Panc1 (cell line): ENCODE data around the gene SLC35E2B. TPM values are rescaled to one million over a fixed set of nuclear protein-coding genes. Genes with fewer than 3 reads are reported as not detected.
"Not testable (repeated sequence)": the region's sequence is repeated elsewhere in the genome, so short reads cannot be mapped to it uniquely, and the experiment has no call there.

Experiments
- ATAC-seq: fragments of 200-7000 bp; cut with Tn5 transposase; 2 replicates; pipeline ENCODE4 v1.9.1; 2020; ENCODE audit warnings: mild to moderate bottlenecking, moderate library complexity
- BruUV-seq: library from RNA; stranded (reverse); fragments of 400-500 nt; replicated peaks from 2 replicates; lab custom pipeline; 2021; lab: Mats Ljungman, UMichigan
- CTCF ChIA-PET: fragments of 300-600 bp; sonication (Branson Sonifier 250); formaldehyde crosslinking; loops from one replicate; lab custom pipeline; 2022; ENCODE audit warnings: antibody characterized with exemption; lab: Charles Lee
- POLR2A ChIA-PET: fragments of 300-600 bp; sonication (Branson Sonifier 250); formaldehyde crosslinking; loops from one replicate; lab custom pipeline; 2022; ENCODE audit warnings: antibody characterized with exemption; lab: Charles Lee
- DNase-seq: peaks from one replicate; pipeline ENCODE4 v3.0.0-alpha.2; 2010; ENCODE audit warnings: low read depth, low spot score
- H3K27ac ChIP-seq: 2 replicates; pipeline ENCODE4 v1.5.1; 2011; ENCODE audit warnings: mild to moderate bottlenecking, low read length, inconsistent platforms
- H3K27me3 ChIP-seq: fragments of 200-500 bp; sonication (Bioruptor generic); 2 replicates; pipeline ENCODE4 v1.6.0; 2014; ENCODE audit warnings: low read length, inconsistent platforms; ENCODE audit not compliant: control insufficient read depth, insufficient read depth
- H3K36me3 ChIP-seq: fragments of 200-500 bp; sonication (Bioruptor generic); 2 replicates; pipeline ENCODE4 v1.5.1; 2014; ENCODE audit warnings: inconsistent platforms, mild to moderate bottlenecking, low read length, moderate library complexity; ENCODE audit not compliant: control insufficient read depth, insufficient read depth
- H3K4me1 ChIP-seq: 2 replicates; pipeline ENCODE4 v1.5.1; 2011; ENCODE audit warnings: inconsistent platforms, mild to moderate bottlenecking, low read length, moderate library complexity; ENCODE audit not compliant: control insufficient read depth, insufficient read depth
- H3K4me3 ChIP-seq, 2 experiments: 2 replicates each; pipeline ENCODE4 v1.5.1; 2011 to 2012; ENCODE audit warnings: low read depth in 2 of 2, low read length in 2 of 2, mild to moderate bottlenecking in 2 of 2, inconsistent platforms in 1 of 2, moderate library complexity in 1 of 2
- H3K9me3 ChIP-seq: fragments of 200-500 bp; sonication (Bioruptor generic); 2 replicates; pipeline ENCODE4 v1.5.1; 2014; ENCODE audit warnings: low read depth, mild to moderate bottlenecking, inconsistent platforms, low read length, moderate library complexity; ENCODE audit not compliant: control insufficient read depth, insufficient read depth
- POLR2AphosphoS5 ChIP-seq: IDR thresholded peaks from 2 replicates; pipeline ENCODE4 v1.6.1; 2012; ENCODE audit warnings: mild to moderate bottlenecking, low read depth, low read length, moderate library complexity
- SIN3A ChIP-seq: IDR thresholded peaks from 2 replicates; pipeline ENCODE4 v1.6.1; 2012; ENCODE audit warnings: low read depth, mild to moderate bottlenecking, low read length, moderate library complexity, borderline replicate concordance; ENCODE audit not compliant: insufficient read depth
- TCF7L2 ChIP-seq: IDR thresholded peaks from 2 replicates; pipeline ENCODE4 v1.6.1; 2011; ENCODE audit warnings: mild to moderate bottlenecking, low read depth, low read length, inconsistent platforms
- in situ Hi-C: cut with HindIII; loops from 2 replicates; pipeline ENCODE4 v1.10.0; 2016; ENCODE audit warnings: low sequenced_read_pairs, low pct_unique_long_range_greater_than_20kb
- intact Hi-C: fragments of 100-400 bp; cut with micrococcal nuclease; formaldehyde crosslinking; loops from one replicate; pipeline ENCODE4 v1.10.0; 2022; ENCODE audit not compliant: unreplicated experiment
- total RNA-seq: library from RNA; stranded (reverse); gene quantifications from one replicate; pipeline ENCODE4 v1.2.1, GENCODE V29; 2021; ENCODE audit not compliant: unreplicated experiment
- TF ChIP-seq, protein P1 (sequence below): fragments of 450-650 bp; IDR thresholded peaks from 2 replicates; pipeline ENCODE4 v1.5.1; 2017; ENCODE audit warnings: mild to moderate bottlenecking
- TF ChIP-seq, protein P2 (sequence below), 2 experiments: IDR thresholded peaks; 2 replicates each; pipeline ENCODE4 v1.6.1; 2011 to 2012; ENCODE audit warnings: low read depth in 2 of 2, control low read depth in 1 of 2, low read length in 1 of 2, mild to moderate bottlenecking in 1 of 2, moderate library complexity in 1 of 2; ENCODE audit not compliant: insufficient read depth in 1 of 2

The SLC35E2B gene
- total RNA-seq, 1 experiment from 2014 or later: 75.7 TPM

DNA sequence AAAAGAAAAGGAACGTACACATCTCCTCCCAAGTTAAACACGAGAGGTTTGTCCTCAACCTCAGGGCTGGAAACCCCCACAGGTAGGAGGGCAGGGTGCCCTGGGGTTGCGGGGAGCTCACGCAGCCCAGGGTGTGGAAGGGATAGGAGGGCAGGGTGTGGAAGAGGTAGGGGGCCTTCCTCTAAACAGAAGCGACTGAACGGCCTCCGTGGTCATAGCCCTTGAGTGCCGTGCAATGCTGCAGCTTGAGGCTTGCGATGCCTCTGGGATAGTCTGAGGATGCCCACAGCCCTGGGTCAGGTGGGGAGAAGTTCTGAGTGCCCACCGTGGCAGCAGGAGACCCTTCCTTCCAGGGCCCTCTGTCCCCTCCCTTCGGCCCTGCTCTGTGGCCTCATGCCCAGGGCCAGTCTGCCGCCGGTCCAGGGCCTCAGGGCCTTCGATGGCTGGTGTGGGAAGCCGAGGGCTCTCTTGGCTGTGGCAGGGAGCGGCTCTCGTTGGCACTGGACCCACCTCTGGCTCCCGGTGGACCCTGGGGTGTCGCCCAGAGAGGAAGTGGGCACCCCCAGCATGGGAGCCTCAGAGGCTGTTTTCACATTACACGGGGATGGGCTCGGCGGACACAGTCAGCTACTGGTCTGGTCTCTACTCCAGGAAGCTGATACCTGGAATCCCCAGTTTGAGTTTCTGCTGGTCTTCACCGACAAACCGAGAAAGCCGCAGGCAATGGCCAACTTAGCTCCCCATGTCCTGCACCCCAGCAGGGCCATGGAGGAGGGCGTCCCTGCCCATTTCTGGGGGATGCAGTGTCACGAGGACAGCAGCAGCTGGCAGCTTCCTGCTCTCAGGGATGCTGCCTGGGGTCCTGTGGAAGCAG, 27.4 kb downstream of the SLC35E2B start:
- in situ Hi-C loops: no loop called here
- Histone ChIP-seq H3K4me1 (no peaks in the 10 kb centered on the region), H3K36me3 (peaks cover 2% of the 10 kb centered on the region; the same call in 1 of the 2 replicates), H3K4me3 (no peak overlapping the region), H3K27ac (no peak overlapping the region), H3K9me3 (no peaks in the 10 kb centered on the region), H3K27me3 (no peaks in the 10 kb centered on the region)
- ChIA-PET CTCF (interaction anchor here (1.0 kb wide), 1 partner anchor 13 kb away, joined by 4 read pairs; no protein-coding TSS in a partner anchor), POLR2A (no interaction called here)
- intact Hi-C loops: no loop called here
- TF ChIP-seq TCF7L2 (no peak), SIN3A (no peak), POLR2AphosphoS5 (no peak)
- TF ChIP-seq, protein P1, sequence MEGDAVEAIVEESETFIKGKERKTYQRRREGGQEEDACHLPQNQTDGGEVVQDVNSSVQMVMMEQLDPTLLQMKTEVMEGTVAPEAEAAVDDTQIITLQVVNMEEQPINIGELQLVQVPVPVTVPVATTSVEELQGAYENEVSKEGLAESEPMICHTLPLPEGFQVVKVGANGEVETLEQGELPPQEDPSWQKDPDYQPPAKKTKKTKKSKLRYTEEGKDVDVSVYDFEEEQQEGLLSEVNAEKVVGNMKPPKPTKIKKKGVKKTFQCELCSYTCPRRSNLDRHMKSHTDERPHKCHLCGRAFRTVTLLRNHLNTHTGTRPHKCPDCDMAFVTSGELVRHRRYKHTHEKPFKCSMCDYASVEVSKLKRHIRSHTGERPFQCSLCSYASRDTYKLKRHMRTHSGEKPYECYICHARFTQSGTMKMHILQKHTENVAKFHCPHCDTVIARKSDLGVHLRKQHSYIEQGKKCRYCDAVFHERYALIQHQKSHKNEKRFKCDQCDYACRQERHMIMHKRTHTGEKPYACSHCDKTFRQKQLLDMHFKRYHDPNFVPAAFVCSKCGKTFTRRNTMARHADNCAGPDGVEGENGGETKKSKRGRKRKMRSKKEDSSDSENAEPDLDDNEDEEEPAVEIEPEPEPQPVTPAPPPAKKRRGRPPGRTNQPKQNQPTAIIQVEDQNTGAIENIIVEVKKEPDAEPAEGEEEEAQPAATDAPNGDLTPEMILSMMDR: no peak
- TF ChIP-seq, protein P2, sequence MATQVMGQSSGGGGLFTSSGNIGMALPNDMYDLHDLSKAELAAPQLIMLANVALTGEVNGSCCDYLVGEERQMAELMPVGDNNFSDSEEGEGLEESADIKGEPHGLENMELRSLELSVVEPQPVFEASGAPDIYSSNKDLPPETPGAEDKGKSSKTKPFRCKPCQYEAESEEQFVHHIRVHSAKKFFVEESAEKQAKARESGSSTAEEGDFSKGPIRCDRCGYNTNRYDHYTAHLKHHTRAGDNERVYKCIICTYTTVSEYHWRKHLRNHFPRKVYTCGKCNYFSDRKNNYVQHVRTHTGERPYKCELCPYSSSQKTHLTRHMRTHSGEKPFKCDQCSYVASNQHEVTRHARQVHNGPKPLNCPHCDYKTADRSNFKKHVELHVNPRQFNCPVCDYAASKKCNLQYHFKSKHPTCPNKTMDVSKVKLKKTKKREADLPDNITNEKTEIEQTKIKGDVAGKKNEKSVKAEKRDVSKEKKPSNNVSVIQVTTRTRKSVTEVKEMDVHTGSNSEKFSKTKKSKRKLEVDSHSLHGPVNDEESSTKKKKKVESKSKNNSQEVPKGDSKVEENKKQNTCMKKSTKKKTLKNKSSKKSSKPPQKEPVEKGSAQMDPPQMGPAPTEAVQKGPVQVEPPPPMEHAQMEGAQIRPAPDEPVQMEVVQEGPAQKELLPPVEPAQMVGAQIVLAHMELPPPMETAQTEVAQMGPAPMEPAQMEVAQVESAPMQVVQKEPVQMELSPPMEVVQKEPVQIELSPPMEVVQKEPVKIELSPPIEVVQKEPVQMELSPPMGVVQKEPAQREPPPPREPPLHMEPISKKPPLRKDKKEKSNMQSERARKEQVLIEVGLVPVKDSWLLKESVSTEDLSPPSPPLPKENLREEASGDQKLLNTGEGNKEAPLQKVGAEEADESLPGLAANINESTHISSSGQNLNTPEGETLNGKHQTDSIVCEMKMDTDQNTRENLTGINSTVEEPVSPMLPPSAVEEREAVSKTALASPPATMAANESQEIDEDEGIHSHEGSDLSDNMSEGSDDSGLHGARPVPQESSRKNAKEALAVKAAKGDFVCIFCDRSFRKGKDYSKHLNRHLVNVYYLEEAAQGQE (IDR thresholded peaks at IDR 0.05; ENCODE audit: insufficient read depth in 1 of 2, low read depth in 2 of 2, low read length in 1 of 2): no peak
- BruUV-seq: no TSS peak
- DNase-seq: no peak
- peak; percentile 5; the same call in 1 of the 2 replicates for ATAC-seq

DNA sequence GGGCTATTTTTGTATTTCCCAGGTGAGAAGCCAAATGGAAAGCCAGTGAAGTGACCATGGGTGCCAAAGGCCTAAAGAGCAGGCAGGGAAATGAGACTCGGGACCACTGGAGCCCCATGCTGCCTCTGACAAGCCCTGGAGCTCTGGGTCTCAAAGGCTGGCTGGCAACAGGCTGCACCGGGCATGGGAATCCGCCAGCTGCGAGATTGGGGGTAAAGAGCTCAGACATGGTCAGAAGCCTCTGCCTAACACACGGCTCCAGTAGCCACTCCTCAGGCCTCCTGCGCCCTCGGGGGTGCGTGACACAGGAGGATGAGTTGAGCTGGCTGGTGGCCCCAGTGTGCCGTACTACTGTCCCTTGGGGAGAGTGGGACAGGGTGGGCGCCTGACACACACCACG, 28.3 kb downstream of the SLC35E2B start:
- H3K4me1 ChIP-seq, POLR2A ChIA-PET, CTCF ChIA-PET, in situ Hi-C loops, DNase-seq, H3K9me3 ChIP-seq, H3K4me3 ChIP-seq, intact Hi-C loops, H3K27me3 ChIP-seq, BruUV-seq, H3K27ac ChIP-seq, ATAC-seq, H3K36me3 ChIP-seq: not testable (repeated sequence)

DNA sequence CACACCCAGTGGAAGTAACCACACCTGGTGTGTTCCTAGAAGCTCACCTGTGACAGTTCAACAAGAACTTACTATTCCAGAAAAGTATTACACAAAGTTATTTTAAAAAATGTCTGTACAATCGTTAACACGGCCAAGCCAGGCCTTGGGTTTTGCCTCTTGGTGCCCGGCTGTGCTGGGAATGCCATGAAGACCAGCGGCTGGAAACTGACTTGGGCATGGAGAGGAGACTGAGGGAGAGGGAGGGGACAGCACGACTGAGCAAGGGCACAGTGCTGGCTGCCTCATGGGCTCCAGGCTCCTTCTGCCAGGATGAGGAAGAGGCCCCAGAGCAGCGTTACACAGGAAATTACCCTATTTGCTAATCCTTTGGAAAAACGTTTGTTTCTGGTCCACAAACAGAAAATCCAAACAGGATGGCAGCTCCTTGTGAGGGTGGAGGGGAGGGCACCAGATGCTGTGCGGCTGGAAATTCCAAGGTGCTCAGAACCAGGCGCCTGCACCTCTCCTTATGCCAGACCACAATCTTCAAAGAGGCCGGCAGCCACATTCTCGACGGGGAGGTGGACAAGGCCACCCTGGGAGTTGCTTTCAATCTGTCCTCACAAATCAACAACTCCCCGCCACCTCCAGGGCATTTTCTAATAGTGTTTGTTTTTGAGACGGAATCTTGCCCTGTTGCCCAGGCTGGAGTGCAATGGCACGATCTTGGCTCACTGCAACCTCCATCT, 29.6 kb downstream of the SLC35E2B start:
- H3K27me3 ChIP-seq, H3K27ac ChIP-seq, H3K4me3 ChIP-seq, H3K36me3 ChIP-seq, H3K4me1 ChIP-seq, H3K9me3 ChIP-seq, in situ Hi-C loops, CTCF ChIA-PET, DNase-seq, intact Hi-C loops, BruUV-seq, ATAC-seq, POLR2A ChIA-PET: not testable (repeated sequence)

DNA sequence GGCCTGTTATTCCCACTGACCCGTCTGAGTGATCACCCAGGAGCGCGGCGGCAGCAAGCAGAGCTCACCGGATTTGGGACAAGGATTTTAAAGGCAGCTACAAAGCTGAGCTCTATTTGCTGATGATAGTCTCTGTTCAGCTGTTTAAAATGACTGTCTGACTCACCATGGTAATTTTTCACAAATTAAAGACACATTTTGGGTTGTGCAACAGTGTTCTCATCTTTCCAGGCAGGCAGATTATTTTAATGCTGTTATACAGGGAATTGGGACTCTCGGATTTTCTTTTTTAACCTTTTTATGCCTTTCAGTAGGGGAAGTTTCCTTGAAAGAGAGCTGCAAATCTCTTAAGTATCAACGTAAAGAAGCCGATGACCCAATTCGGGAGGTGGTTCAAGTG, 30.2 kb downstream of the SLC35E2B start:
- H3K4me3 ChIP-seq, H3K36me3 ChIP-seq, in situ Hi-C loops, intact Hi-C loops, H3K4me1 ChIP-seq, H3K27me3 ChIP-seq, H3K27ac ChIP-seq, CTCF ChIA-PET, DNase-seq, BruUV-seq, ATAC-seq, POLR2A ChIA-PET, H3K9me3 ChIP-seq: not testable (repeated sequence)
